CD8-positive, alpha-beta memory T cell (primary cell): ENCODE data around the gene MOB2. TPM values are rescaled to one million over a fixed set of nuclear protein-coding genes. Genes with fewer than 3 reads are reported as not detected.
A peak's percentile ranks its signal among the peaks of the same experiment; 100 is the strongest.

Source experiments
- CTCF ChIA-PET: fragments of 350-600 bp; sonication (Branson Sonifier 250); formaldehyde crosslinking; loops from one replicate; lab custom pipeline; 2021; ENCODE audit warnings: antibody characterized with exemption; lab: Charles Lee
- POLR2A ChIA-PET: fragments of 350-600 bp; sonication (Branson Sonifier 250); formaldehyde crosslinking; loops from one replicate; lab custom pipeline; 2021; ENCODE audit warnings: antibody characterized with exemption; lab: Charles Lee
- DNase-seq, 5 donors: peaks; one replicate each; pipeline versions ENCODE4 v3.0.0 to v3.0.0-alpha.2; 2020 to 2022; ENCODE audit warnings: mixed read lengths in 1 of 5
- H3K27ac ChIP-seq: one replicate; pipeline ENCODE4 v1.7.0; 2013; ENCODE audit warnings: low read depth, mild to moderate bottlenecking, low read length, moderate library complexity
- H3K27me3 ChIP-seq: 2 replicates; pipeline ENCODE4 v1.7.0; 2013; ENCODE audit warnings: low read length, mild to moderate bottlenecking; ENCODE audit not compliant: insufficient read depth, poor library complexity, severe bottlenecking
- H3K36me3 ChIP-seq: 2 replicates; pipeline ENCODE4 v1.7.0; 2013; ENCODE audit warnings: mild to moderate bottlenecking, low read length, moderate library complexity; ENCODE audit not compliant: insufficient read depth
- H3K4me1 ChIP-seq: 2 replicates; pipeline ENCODE4 v1.7.0; 2013; ENCODE audit warnings: mild to moderate bottlenecking, low read length, moderate library complexity; ENCODE audit not compliant: insufficient read depth
- H3K4me3 ChIP-seq: 2 replicates; pipeline ENCODE4 v1.7.0; 2013; ENCODE audit warnings: mild to moderate bottlenecking, low read length
- H3K9me3 ChIP-seq: 2 replicates; pipeline ENCODE4 v1.7.0; 2013; ENCODE audit warnings: mild to moderate bottlenecking, low read length
- H3K27ac Mint-ChIP-seq, 8 donors: one replicate each; pipeline ENCODE4 v1.8.0; 2020 to 2021; ENCODE audit warnings: mixed read lengths in 8 of 8, mild to moderate bottlenecking in 6 of 8, inconsistent platforms in 3 of 8, moderate library complexity in 3 of 8
- H3K27me3 Mint-ChIP-seq, 2 donors: one replicate each; pipeline ENCODE4 v1.8.0; 2020 to 2021; ENCODE audit warnings: mixed read lengths in 2 of 2, mild to moderate bottlenecking in 1 of 2, moderate library complexity in 1 of 2
- H3K36me3 Mint-ChIP-seq, 3 donors: one replicate each; pipeline ENCODE4 v1.8.0; 2020 to 2021; ENCODE audit warnings: mixed read lengths in 3 of 3, inconsistent platforms in 1 of 3, mild to moderate bottlenecking in 1 of 3
- H3K4me1 Mint-ChIP-seq, 3 donors: one replicate each; pipeline ENCODE4 v1.8.0; 2020 to 2021; ENCODE audit warnings: mixed read lengths in 3 of 3, inconsistent platforms in 1 of 3, mild to moderate bottlenecking in 1 of 3
- H3K4me3 Mint-ChIP-seq, 7 donors: one replicate each; pipeline ENCODE4 v1.8.0; 2020 to 2021; ENCODE audit warnings: mixed read lengths in 7 of 7, mild to moderate bottlenecking in 6 of 7, moderate library complexity in 4 of 7, inconsistent platforms in 2 of 7
- H3K9me3 Mint-ChIP-seq, 5 donors: one replicate each; pipeline ENCODE4 v1.8.0; 2020 to 2022; ENCODE audit warnings: mixed read lengths in 5 of 5, mild to moderate bottlenecking in 3 of 5, moderate library complexity in 2 of 5, inconsistent platforms in 1 of 5
- polyA plus RNA-seq: library from polyadenylated mRNA; unstranded; fragments of 300-500 nt; fragmentation: Illumina TruSeq; gene quantifications from one replicate; pipeline ENCODE4 v1.2.3, GENCODE V29; 2021
- total RNA-seq, 2 experiments: library from RNA; stranded (reverse); gene quantifications; one replicate each; pipeline ENCODE4 v1.2.3, GENCODE V29; 2021

MOB2 gene
- total and polyA plus RNA-seq, 3 experiments from 2014 or later: 26.6 to 67.4 (median 28.7) TPM

DNA sequence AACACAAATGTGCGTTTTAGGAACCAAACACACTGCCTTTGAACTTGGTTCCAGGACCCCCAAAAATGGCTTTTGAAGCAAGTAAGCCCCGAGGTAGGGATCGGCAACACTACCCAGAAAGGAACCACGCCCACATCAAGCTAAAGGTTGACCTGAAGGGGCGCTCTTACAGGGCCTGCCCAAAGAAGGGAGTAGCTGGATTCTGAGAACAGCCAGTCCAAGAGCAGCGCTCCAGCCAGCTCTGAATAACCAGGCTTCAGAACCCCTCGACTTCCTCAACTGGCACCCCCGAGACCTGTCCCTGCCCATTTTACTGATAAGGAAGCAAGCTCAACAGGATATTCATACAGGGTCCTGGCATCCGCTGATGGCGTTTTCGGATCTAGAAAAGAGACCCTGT is 18.9 kb upstream of the MOB2 start:
- Histone ChIP-seq H3K27ac (no peak overlapping the region), H3K4me1 (no peaks in the 10 kb centered on the region), H3K36me3 (no peaks in the 10 kb centered on the region), H3K4me3 (no peak overlapping the region), H3K27me3 (no peaks in the 10 kb centered on the region), H3K9me3 (no peaks in the 10 kb centered on the region)
- Mint-ChIP-seq H3K27ac (no peak overlapping the region), H3K4me3 (no peak overlapping the region), H3K4me1 (peaks cover 23 to 81% (median 28%) of the 10 kb centered on the region in 3 donors), H3K27me3 (no peaks in the 10 kb centered on the region), H3K36me3 (peaks cover 0 to 22% (median 1%) of the 10 kb centered on the region in 3 donors), H3K9me3 (no peaks in the 10 kb centered on the region)
- peak in 1 of 5 donors; percentile 8 for DNase-seq
- POLR2A ChIA-PET: no interaction called here
- CTCF ChIA-PET: interaction anchor here (1.9 kb wide), 1 partner anchor 10 kb away, joined by 8 read pairs; no protein-coding TSS in a partner anchor

- Mint-ChIP-seq H3K27ac (peak overlapping the region in 1 of 8 donors; percentile 17), H3K9me3 (peaks cover 0 to 1% (median 0%) of the 10 kb centered on the region in 5 donors), H3K36me3 (peaks cover 0 to 29% (median 3%) of the 10 kb centered on the region in 3 donors), H3K4me1 (peaks cover 30 to 87% (median 30%) of the 10 kb centered on the region in 3 donors), H3K4me3 (no peak overlapping the region), H3K27me3 (no peaks in the 10 kb centered on the region)
- CTCF ChIA-PET: no interaction called here
- Histone ChIP-seq H3K4me3 (no peak overlapping the region), H3K36me3 (no peaks in the 10 kb centered on the region), H3K27me3 (no peaks in the 10 kb centered on the region), H3K4me1 (no peaks in the 10 kb centered on the region), H3K9me3 (no peaks in the 10 kb centered on the region), H3K27ac (no peak overlapping the region)
- POLR2A ChIA-PET: no interaction called here
- DNase-seq: peak in 1 of 5 donors; percentile 46
Observed at GRCh38 chr11:1504581-1505290, 18.2 kb upstream of the MOB2 start.

- H3K4me3 Mint-ChIP-seq: no peak overlapping the region
- no peaks in the 10 kb centered on the region for H3K27me3 ChIP-seq
- peaks cover 0 to 1% (median 0%) of the 10 kb centered on the region in 5 donors for H3K9me3 Mint-ChIP-seq
- no peaks in the 10 kb centered on the region for H3K27me3 Mint-ChIP-seq
- H3K9me3 ChIP-seq: no peaks in the 10 kb centered on the region
- no peaks in the 10 kb centered on the region for H3K4me1 ChIP-seq
- H3K4me1 Mint-ChIP-seq: peaks cover 24 to 83% (median 25%) of the 10 kb centered on the region in 3 donors
- CTCF ChIA-PET: no interaction called here
- no peak overlapping the region for H3K27ac ChIP-seq
- peaks cover 0 to 28% (median 4%) of the 10 kb centered on the region in 3 donors for H3K36me3 Mint-ChIP-seq
- no peak overlapping the region for H3K27ac Mint-ChIP-seq
- H3K36me3 ChIP-seq: no peaks in the 10 kb centered on the region
- POLR2A ChIA-PET: no interaction called here
- H3K4me3 ChIP-seq: no peak overlapping the region
- no peak for DNase-seq
Observed at GRCh38 chr11:1504138-1504537, 17.6 kb upstream of the MOB2 start.

DNA sequence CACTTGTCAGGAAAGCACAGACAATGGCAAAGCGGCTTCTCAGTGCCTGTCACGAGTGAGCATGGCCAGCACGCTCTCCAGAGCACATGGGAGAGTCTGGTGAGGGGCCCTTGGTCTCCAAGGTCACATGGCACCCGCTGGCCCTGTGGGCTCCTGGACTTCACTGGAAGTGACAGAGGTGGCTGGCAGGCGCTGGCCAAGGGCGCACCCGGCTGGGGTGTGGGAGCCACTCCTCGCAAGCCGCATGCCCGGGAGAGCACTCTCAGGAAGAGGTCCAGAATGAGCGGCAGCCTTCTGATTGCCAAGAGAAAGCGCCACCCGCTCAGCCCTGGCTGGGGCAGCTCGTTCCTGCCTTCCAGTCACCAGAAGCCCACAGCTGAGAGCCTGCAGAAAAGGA is 17.1 kb upstream of the MOB2 start:
- Mint-ChIP-seq H3K4me1 (peaks cover 27 to 83% (median 27%) of the 10 kb centered on the region in 3 donors), H3K27ac (no peak overlapping the region), H3K4me3 (no peak overlapping the region), H3K36me3 (peaks cover 0 to 32% (median 8%) of the 10 kb centered on the region in 3 donors), H3K27me3 (no peaks in the 10 kb centered on the region), H3K9me3 (peaks cover 0 to 1% (median 0%) of the 10 kb centered on the region in 5 donors)
- no peak overlapping the region for H3K4me3 ChIP-seq
- no peaks in the 10 kb centered on the region for H3K9me3 ChIP-seq
- H3K27ac ChIP-seq: no peak overlapping the region
- H3K4me1 ChIP-seq: no peaks in the 10 kb centered on the region
- H3K27me3 ChIP-seq: no peaks in the 10 kb centered on the region
- ChIA-PET CTCF (no interaction called here), POLR2A (no interaction called here)
- no peak for DNase-seq
- H3K36me3 ChIP-seq: no peaks in the 10 kb centered on the region

DNA sequence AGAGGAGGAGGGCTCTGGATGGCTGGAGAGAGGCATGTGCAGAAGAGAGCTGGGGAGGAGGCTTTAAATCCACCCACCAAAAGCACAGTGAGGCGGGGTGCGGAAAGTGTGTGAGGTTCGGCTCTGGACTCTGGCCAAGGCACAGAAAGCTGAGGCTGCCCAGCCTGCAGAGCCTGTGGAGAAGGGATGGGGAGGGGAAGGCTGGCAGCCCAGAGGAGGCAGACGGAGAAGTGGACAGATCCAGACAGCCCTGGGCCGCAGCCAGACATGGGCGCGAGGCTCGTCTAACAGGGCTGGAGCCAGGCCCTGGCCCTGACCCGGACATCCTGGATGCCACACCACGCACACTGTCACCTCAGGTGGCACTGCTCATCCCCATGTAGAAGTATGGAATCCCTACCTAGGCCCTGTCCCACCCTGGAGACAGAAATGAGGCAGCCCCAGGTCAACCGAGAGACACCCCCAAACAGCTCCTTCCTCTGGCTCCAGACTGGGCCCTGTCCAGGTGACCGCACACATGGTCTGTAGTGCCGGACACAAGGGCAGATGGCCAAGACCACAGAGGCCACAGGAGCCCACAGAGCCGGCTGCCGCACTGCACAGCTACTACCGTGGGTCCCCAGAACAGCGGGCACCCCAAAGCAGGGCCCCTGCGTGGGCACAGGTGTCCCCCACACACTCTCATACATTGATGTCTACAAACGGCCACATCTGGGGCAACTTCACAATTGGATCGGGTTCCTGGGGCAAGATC is 16.6 kb upstream of the MOB2 start:
- Histone ChIP-seq H3K4me1 (no peaks in the 10 kb centered on the region), H3K27ac (no peak overlapping the region), H3K9me3 (no peaks in the 10 kb centered on the region), H3K36me3 (no peaks in the 10 kb centered on the region), H3K27me3 (no peaks in the 10 kb centered on the region), H3K4me3 (no peak overlapping the region)
- POLR2A ChIA-PET: no interaction called here
- peaks cover 33 to 84% (median 33%) of the 10 kb centered on the region in 3 donors for H3K4me1 Mint-ChIP-seq
- peaks cover 0 to 38% (median 12%) of the 10 kb centered on the region in 3 donors for H3K36me3 Mint-ChIP-seq
- DNase-seq: no peak
- H3K4me3 Mint-ChIP-seq: no peak overlapping the region
- peaks cover 0 to 1% (median 0%) of the 10 kb centered on the region in 5 donors for H3K9me3 Mint-ChIP-seq
- no peak overlapping the region for H3K27ac Mint-ChIP-seq
- H3K27me3 Mint-ChIP-seq: no peaks in the 10 kb centered on the region
- CTCF ChIA-PET: interaction anchor here (1.5 kb wide), 1 partner anchor 13 kb away, joined by 3 read pairs; no protein-coding TSS in a partner anchor

GRCh38 chr11:1502168-1502953 is 15.8 kb upstream of the MOB2 start:
- Mint-ChIP-seq H3K27me3 (no peaks in the 10 kb centered on the region), H3K36me3 (peaks cover 0 to 44% (median 13%) of the 10 kb centered on the region in 3 donors), H3K9me3 (peaks cover 0 to 1% (median 0%) of the 10 kb centered on the region in 5 donors), H3K4me3 (no peak overlapping the region), H3K27ac (peak overlapping the region in 2 of 8 donors; percentile 41 to 43), H3K4me1 (peaks cover 36 to 84% (median 41%) of the 10 kb centered on the region in 3 donors)
- Histone ChIP-seq H3K36me3 (no peaks in the 10 kb centered on the region), H3K27me3 (no peaks in the 10 kb centered on the region), H3K27ac (no peak overlapping the region), H3K4me3 (no peak overlapping the region), H3K9me3 (no peaks in the 10 kb centered on the region), H3K4me1 (no peaks in the 10 kb centered on the region)
- DNase-seq: no peak
- ChIA-PET POLR2A (no interaction called here), CTCF (interaction anchor here (1.5 kb wide), 1 partner anchor 13 kb away, joined by 3 read pairs; no protein-coding TSS in a partner anchor)

- H3K27me3 ChIP-seq: no peaks in the 10 kb centered on the region
- no peak overlapping the region for H3K27ac ChIP-seq
- no peaks in the 10 kb centered on the region for H3K36me3 ChIP-seq
- Mint-ChIP-seq H3K36me3 (peaks cover 0 to 47% (median 17%) of the 10 kb centered on the region in 3 donors), H3K4me3 (peak overlapping the region in 1 of 7 donors; percentile 54), H3K27ac (peak overlapping the region in 1 of 8 donors; percentile 43), H3K27me3 (peaks cover 0 to under 1% of the 10 kb centered on the region in 2 donors), H3K4me1 (peaks cover 39 to 85% (median 48%) of the 10 kb centered on the region in 3 donors), H3K9me3 (peaks cover 0 to 1% (median 0%) of the 10 kb centered on the region in 5 donors)
- no peak overlapping the region for H3K4me3 ChIP-seq
- DNase-seq: peak in 1 of 5 donors; percentile 19
- POLR2A ChIA-PET: no interaction called here
- no peaks in the 10 kb centered on the region for H3K9me3 ChIP-seq
- CTCF ChIA-PET: interaction anchor here (1.5 kb wide), 1 partner anchor 14 kb away, joined by 3 read pairs; no protein-coding TSS in a partner anchor
- no peaks in the 10 kb centered on the region for H3K4me1 ChIP-seq
Observed at GRCh38 chr11:1501421-1502167, 15.0 kb upstream of the MOB2 start.
